GM12878 (cell line): ENCODE measurements around the gene FTO. TPM values are rescaled to one million over a fixed set of nuclear protein-coding genes. Genes with fewer than 3 reads are reported as not detected.

ENCODE experiments used
- ATAC-seq: fragments of 200-7000 bp; cut with Tn5 transposase; 3 replicates; pipeline ENCODE4 v1.9.1; 2020; ENCODE audit warnings: mild to moderate bottlenecking, moderate library complexity
- BruUV-seq: library from RNA; stranded (reverse); fragments of 400-500 nt; replicated peaks from 2 replicates; lab custom pipeline; 2021; lab: Mats Ljungman, UMichigan
- CTCF ChIA-PET: fragments of 300-600 bp; sonication (Branson Sonifier 250); formaldehyde crosslinking; extraction: SDS; loops from one replicate; lab custom pipeline; 2021; ENCODE audit warnings: inconsistent platforms; lab: Yijun Ruan, JAX
- POLR2A ChIA-PET: fragments of 350-600 bp; formaldehyde crosslinking; extraction: SDS; loops from one replicate; lab custom pipeline; 2021; ENCODE audit warnings: inconsistent platforms; lab: Charles Lee
- RAD21 ChIA-PET: fragments of 300-600 bp; sonication (Branson Sonifier 250); formaldehyde crosslinking; loops from one replicate; lab custom pipeline; 2023; ENCODE audit warnings: antibody characterized with exemption; ENCODE audit not compliant: unreplicated experiment; lab: Charles Lee
- SMC1A ChIA-PET: fragments of 300-600 bp; sonication (Branson Sonifier 250); formaldehyde crosslinking; loops from one replicate; lab custom pipeline; 2023; ENCODE audit not compliant: unreplicated experiment, uncharacterized antibody; lab: Charles Lee
- DNase-seq: peaks from one replicate; pipeline ENCODE4 v3.0.0-alpha.2; 2011; ENCODE audit warnings: low read depth, low spot score
- FAIRE-seq: peaks from 3 replicates; lab custom pipeline; 2011; peaks lifted over from hg19 to GRCh38; lab: Jason Lieb, UNC
- H2AFZ ChIP-seq: 2 replicates; pipeline ENCODE4 v1.6.0; 2011; ENCODE audit warnings: low read depth, low read length, control low read depth; ENCODE audit not compliant: control insufficient read depth
- H3K27ac ChIP-seq: 2 replicates; pipeline ENCODE4 v1.5.1; 2011; ENCODE audit warnings: control low read depth; ENCODE audit not compliant: control insufficient read depth, insufficient read depth
- H3K27me3 ChIP-seq, 2 experiments: replicated peaks in 1 of 2; 2 replicates each; pipeline versions ENCODE4 v1.6.0 to v1.6.1; 2011; ENCODE audit warnings: low read length in 1 of 2; ENCODE audit not compliant: control insufficient read depth in 2 of 2, insufficient read depth in 2 of 2
- H3K36me3 ChIP-seq, 2 experiments: 2 replicates each; pipeline ENCODE4 v1.5.1; 2011; ENCODE audit warnings: low read length in 1 of 2; ENCODE audit not compliant: control insufficient read depth in 2 of 2, insufficient read depth in 2 of 2
- H3K4me1 ChIP-seq: 2 replicates; pipeline ENCODE4 v1.6.1; 2011; ENCODE audit warnings: mild to moderate bottlenecking, low read length, moderate library complexity, mixed read lengths; ENCODE audit not compliant: control insufficient read depth, insufficient read depth
- H3K4me2 ChIP-seq: 2 replicates; pipeline ENCODE4 v1.6.0; 2011; ENCODE audit warnings: control low read depth; ENCODE audit not compliant: control insufficient read depth, insufficient read depth
- H3K4me3 ChIP-seq: fragments of 200-600 bp; sonication (generic); 2 replicates; pipeline ENCODE4 v1.5.1; 2016
- H3K79me2 ChIP-seq: 2 replicates; pipeline ENCODE4 v1.6.0; 2011; ENCODE audit warnings: low read length; ENCODE audit not compliant: control insufficient read depth, insufficient read depth
- H3K9ac ChIP-seq: 2 replicates; pipeline ENCODE4 v1.8.0; 2011; ENCODE audit warnings: low read length, control low read depth, mixed read lengths; ENCODE audit not compliant: control insufficient read depth, insufficient read depth
- H3K9me3 ChIP-seq: replicated peaks from 3 replicates; pipeline ENCODE4 v1.5.1; 2011; ENCODE audit warnings: mild to moderate bottlenecking, low read length; ENCODE audit not compliant: control insufficient read depth, insufficient read depth
- H4K20me1 ChIP-seq: 2 replicates; pipeline ENCODE4 v1.6.0; 2011; ENCODE audit not compliant: control insufficient read depth, insufficient read depth
- BRCA1 ChIP-seq: IDR thresholded peaks from 2 replicates; pipeline ENCODE4 v1.6.1; 2011; ENCODE audit warnings: low read depth, low read length, improper control_type of control experiment
- IKZF1 ChIP-seq: fragments of 450-650 bp; conservative IDR thresholded peaks from 2 replicates; pipeline ENCODE4 v1.6.1; 2017; ENCODE audit warnings: antibody characterized with exemption, mild to moderate bottlenecking
- MYC ChIP-seq: IDR thresholded peaks from 2 replicates; pipeline ENCODE4 v1.6.1; 2011; ENCODE audit warnings: mild to moderate bottlenecking, low read length, moderate library complexity, inconsistent platforms; ENCODE audit not compliant: insufficient read depth, insufficient replicate concordance, insufficient read length, severe bottlenecking
- NFXL1 ChIP-seq: fragments of 450-650 bp; IDR thresholded peaks from 2 replicates; pipeline ENCODE4 v1.6.1; 2017; ENCODE audit warnings: antibody characterized with exemption, mild to moderate bottlenecking, borderline replicate concordance
- NKRF ChIP-seq: fragments of 450-650 bp; conservative IDR thresholded peaks from 2 replicates; pipeline ENCODE4 v1.6.1; 2017; ENCODE audit warnings: mild to moderate bottlenecking, moderate library complexity
- POLR2AphosphoS5 ChIP-seq: IDR thresholded peaks from 2 replicates; pipeline ENCODE4 v1.6.1; 2011; ENCODE audit warnings: mild to moderate bottlenecking, low read length, inconsistent platforms
- RUNX3 ChIP-seq: IDR thresholded peaks from 2 replicates; pipeline ENCODE4 v1.6.1; 2012; ENCODE audit warnings: low read length, inconsistent platforms
- STAT3 ChIP-seq: IDR thresholded peaks from 2 replicates; pipeline ENCODE4 v1.6.1; 2011; ENCODE audit warnings: low read depth, low read length, improper control_type of control experiment
- TCF12 ChIP-seq: IDR thresholded peaks from 2 replicates; pipeline ENCODE4 v1.6.1; 2011; ENCODE audit warnings: low read depth, mild to moderate bottlenecking, low read length
- ZBTB40 ChIP-seq: fragments of 450-650 bp; IDR thresholded peaks from 2 replicates; pipeline ENCODE4 v1.6.1; 2016; ENCODE audit warnings: mild to moderate bottlenecking, moderate library complexity, borderline replicate concordance
- ZNF207 ChIP-seq: fragments of 450-650 bp; IDR thresholded peaks from 2 replicates; pipeline ENCODE4 v1.6.1; 2014; ENCODE audit warnings: antibody characterized with exemption, mild to moderate bottlenecking, borderline replicate concordance
- WGBS: methylation state at CpG from one replicate; pipeline ENCODE4 v1.1.6; 2016; ENCODE audit warnings: low lambda C conversion rate; ENCODE audit not compliant: insufficient replicate concordance, insufficient coverage; ENCODE audit errors: missing lambda C conversion rate; 5-methylcytosine and 5-hydroxymethylcytosine counted together
- in situ Hi-C: fragments of 300-500 bp; cut with MboI; formaldehyde crosslinking; loops from 9 replicates; pipeline ENCODE4 v1.14.3; 2018; ENCODE audit warnings: mixed read lengths
- intact Hi-C: fragments of 100-400 bp; cut with micrococcal nuclease; formaldehyde crosslinking; loops from one replicate; pipeline ENCODE4 v1.14.2; 2022; ENCODE audit not compliant: unreplicated experiment
- polyA plus RNA-seq, 11 experiments: library from polyadenylated mRNA; depleted of rRNA in 4 of 11; unstranded in 6 of 11; stranded (reverse) in 5 of 11; fragments of >200 nt; fragmentation: Nextera tagmentation in 4 of 11; fragmentation: Illumina TruSeq in 1 of 11; extraction: Ambion mirVana in 4 of 11; extraction: Trizol in 1 of 11; gene quantifications; 1 replicate in 1 of 11; 2 replicates in 10 of 11; pipeline versions ENCODE4 v1.2.1 to v1.2.3, GENCODE V29; 2011 to 2016; ENCODE audit warnings: inconsistent platforms in 2 of 11, missing spikeins in 2 of 11, low read depth in 1 of 11
- total RNA-seq, 4 experiments: library from RNA; depleted of rRNA in 3 of 4; stranded (reverse); fragments of >200 nt in 3 of 4; fragmentation: Illumina TruSeq in 1 of 4; extraction: Trizol in 1 of 4; gene quantifications; 2 replicates each; pipeline versions ENCODE4 v1.2.1 to v1.2.3, GENCODE V29; 2013 to 2021
- TF ChIP-seq, protein P1 (sequence below): fragments of 450-650 bp; formaldehyde crosslinking; IDR thresholded peaks from 2 replicates; pipeline ENCODE4 v1.4.0; 2022; ENCODE audit warnings: mild to moderate bottlenecking, moderate library complexity

FTO gene
- total and polyA plus RNA-seq, 10 of the 15 experiments (the other 5 are each of a cell fraction or from before 2014, with no cell fraction given) = 20.1 to 55.0 (median 47.0) TPM

DNA sequence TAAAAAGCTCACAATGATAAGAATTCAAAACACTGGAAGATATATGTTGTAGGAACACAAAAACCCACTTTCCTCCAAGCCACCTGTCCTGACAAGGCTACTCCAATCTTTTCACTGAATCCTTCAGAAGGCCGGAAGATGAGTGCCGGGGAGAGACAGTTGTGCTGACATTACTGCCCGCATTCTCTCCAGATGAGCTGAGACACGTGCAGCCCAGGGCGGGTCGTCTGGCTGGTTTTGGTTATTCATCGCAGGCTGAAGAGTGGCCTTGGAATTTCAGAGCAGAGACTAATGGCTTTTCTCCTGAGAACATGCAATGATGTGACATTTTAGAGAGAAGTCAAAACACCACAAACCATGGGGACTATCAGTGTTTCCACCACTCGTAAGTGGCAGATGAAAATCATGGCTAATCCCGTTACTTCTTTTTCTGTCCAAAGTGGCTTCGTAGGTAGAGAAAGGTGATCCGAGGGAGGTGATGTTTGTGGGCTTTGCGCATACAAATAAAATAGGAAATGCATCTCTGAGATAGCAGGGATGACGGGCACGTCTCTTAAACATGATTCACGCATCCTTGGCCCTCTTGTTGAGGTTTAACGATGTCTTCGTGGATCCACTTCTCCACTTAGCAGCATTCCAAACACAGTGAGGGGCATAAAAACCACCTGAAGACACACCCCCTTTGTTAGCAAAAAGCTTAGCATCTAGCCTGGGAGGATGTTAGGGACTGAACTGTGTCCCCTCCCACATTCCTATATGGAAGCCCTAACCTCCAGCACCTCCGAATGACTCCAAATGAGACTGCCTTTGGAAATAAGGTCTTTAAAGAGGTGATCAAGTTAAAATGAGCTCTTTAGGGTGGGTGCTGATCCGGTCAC, 448.6 kb downstream of the FTO start:
- Histone ChIP-seq H2AFZ (no peak overlapping the region), H3K36me3 (no peaks in the 10 kb centered on the region), H3K9me3 (no peaks in the 10 kb centered on the region; the same call in 2 of the 3 replicates), H3K4me2 (no peak overlapping the region), H3K4me1 (no peaks in the 10 kb centered on the region), H3K27ac (no peak overlapping the region), H3K9ac (no peak overlapping the region), H3K79me2 (no peaks in the 10 kb centered on the region), H4K20me1 (no peaks in the 10 kb centered on the region), H3K27me3 (peaks cover 0 to 3% of the 10 kb centered on the region in 2 experiments; a peak in 1 of 4 replicates)
- ChIA-PET SMC1A (no interaction called here), POLR2A (no interaction called here), RAD21 (no interaction called here)
- no peak for DNase-seq
- no TSS peak for BruUV-seq
- no peak for ATAC-seq
- FAIRE-seq = no peak
- 61% methylated on average over 19 of the region's 19 CpGs for WGBS
- intact Hi-C loops = no loop called here
- in situ Hi-C loops = no loop called here
- TF ChIP-seq NKRF = no peak
- no peak for TF ChIP-seq RUNX3
- no peak for TF ChIP-seq ZNF207
- TF ChIP-seq MYC = no peak
- TF ChIP-seq TCF12 = no peak
- TF ChIP-seq NFXL1 = no peak
- no peak for TF ChIP-seq POLR2AphosphoS5
- TF ChIP-seq, protein P1, sequence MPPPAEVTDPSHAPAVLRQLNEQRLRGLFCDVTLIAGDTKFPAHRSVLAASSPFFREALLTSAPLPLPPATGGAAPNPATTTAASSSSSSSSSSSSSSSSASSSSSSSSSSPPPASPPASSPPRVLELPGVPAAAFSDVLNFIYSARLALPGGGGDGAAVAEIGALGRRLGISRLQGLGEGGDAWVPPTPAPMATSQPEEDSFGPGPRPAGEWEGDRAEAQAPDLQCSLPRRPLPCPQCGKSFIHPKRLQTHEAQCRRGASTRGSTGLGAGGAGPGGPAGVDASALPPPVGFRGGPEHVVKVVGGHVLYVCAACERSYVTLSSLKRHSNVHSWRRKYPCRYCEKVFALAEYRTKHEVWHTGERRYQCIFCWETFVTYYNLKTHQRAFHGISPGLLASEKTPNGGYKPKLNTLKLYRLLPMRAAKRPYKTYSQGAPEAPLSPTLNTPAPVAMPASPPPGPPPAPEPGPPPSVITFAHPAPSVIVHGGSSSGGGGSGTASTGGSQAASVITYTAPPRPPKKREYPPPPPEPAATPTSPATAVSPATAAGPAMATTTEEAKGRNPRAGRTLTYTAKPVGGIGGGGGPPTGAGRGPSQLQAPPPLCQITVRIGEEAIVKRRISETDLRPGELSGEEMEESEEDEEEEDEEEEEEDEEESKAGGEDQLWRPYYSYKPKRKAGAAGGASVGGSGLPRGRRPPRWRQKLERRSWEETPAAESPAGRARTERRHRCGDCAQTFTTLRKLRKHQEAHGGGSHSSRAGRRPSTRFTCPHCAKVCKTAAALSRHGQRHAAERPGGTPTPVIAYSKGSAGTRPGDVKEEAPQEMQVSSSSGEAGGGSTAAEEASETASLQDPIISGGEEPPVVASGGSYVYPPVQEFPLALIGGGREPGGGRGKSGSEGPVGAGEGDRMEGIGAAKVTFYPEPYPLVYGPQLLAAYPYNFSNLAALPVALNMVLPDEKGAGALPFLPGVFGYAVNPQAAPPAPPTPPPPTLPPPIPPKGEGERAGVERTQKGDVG (CRISPR knock-in tag) = no peak
- TF ChIP-seq STAT3 = no peak
- TF ChIP-seq BRCA1 = no peak
- no peak for TF ChIP-seq IKZF1
- no peak for TF ChIP-seq ZBTB40
- TF ChIP-seq, all 136 proteins: peak for 0
- no peak overlapping the region for H3K4me3 ChIP-seq
- CTCF ChIA-PET = no interaction called here
